Karpas-422 (cell line): ENCODE data around the gene ERMAP. TPM values are rescaled to one million over a fixed set of nuclear protein-coding genes. Genes with fewer than 3 reads are reported as not detected.

Source experiments
- DNase-seq: peaks from one replicate; pipeline ENCODE4 v3.0.0-alpha.2; 2015
- H2AFZ ChIP-seq: fragments of 200-600 bp; sonication (generic); 2 replicates; pipeline ENCODE4 v1.6.1; 2014; ENCODE audit warnings: antibody characterized with exemption, low read length, mixed read lengths
- H3K27ac ChIP-seq: fragments of 200-600 bp; sonication (generic); 2 replicates; pipeline ENCODE4 v1.5.1; 2014; ENCODE audit warnings: mild to moderate bottlenecking, low read length, moderate library complexity
- H3K27me3 ChIP-seq: fragments of 200-600 bp; sonication (generic); 2 replicates; pipeline ENCODE4 v1.6.1; 2014; ENCODE audit warnings: low read length, mixed read lengths
- H3K36me3 ChIP-seq: fragments of 200-600 bp; sonication (generic); 2 replicates; pipeline ENCODE4 v1.6.1; 2014; ENCODE audit warnings: low read length, mixed read lengths; ENCODE audit not compliant: insufficient read depth
- H3K4me1 ChIP-seq: fragments of 200-600 bp; sonication (generic); 2 replicates; pipeline ENCODE4 v1.6.1; 2014; ENCODE audit warnings: mild to moderate bottlenecking, low read length, mixed read lengths
- H3K4me2 ChIP-seq: fragments of 200-600 bp; sonication (generic); 2 replicates; pipeline ENCODE4 v1.6.1; 2014; ENCODE audit warnings: low read length, low read depth, mild to moderate bottlenecking; ENCODE audit not compliant: poor library complexity, severe bottlenecking
- H3K4me3 ChIP-seq: fragments of 200-600 bp; sonication (generic); 2 replicates; pipeline ENCODE4 v1.5.1; 2014; ENCODE audit warnings: mild to moderate bottlenecking, antibody characterized with exemption, low read length, mixed read lengths
- H3K79me2 ChIP-seq: fragments of 200-600 bp; sonication (generic); 2 replicates; pipeline ENCODE4 v1.6.1; 2014; ENCODE audit warnings: mild to moderate bottlenecking, low read length, mixed read lengths
- H3K9ac ChIP-seq: fragments of 200-600 bp; sonication (generic); 2 replicates; pipeline ENCODE4 v1.6.0; 2014; ENCODE audit warnings: low read length
- H3K9me2 ChIP-seq: fragments of 200-600 bp; sonication (generic), shearing (Covaris generic); replicated peaks from 2 replicates; pipeline ENCODE4 v1.6.0; 2014; ENCODE audit warnings: mild to moderate bottlenecking, low read length, moderate library complexity; ENCODE audit not compliant: insufficient read depth
- H3K9me3 ChIP-seq: fragments of 300-700, 200-600 bp; sonication (generic); 2 replicates; pipeline ENCODE4 v1.6.1; 2014; ENCODE audit warnings: low read length, mixed read lengths
- H4K20me1 ChIP-seq: fragments of 200-600 bp; sonication (generic); 2 replicates; pipeline ENCODE4 v1.6.1; 2014; ENCODE audit warnings: mild to moderate bottlenecking, antibody characterized with exemption, low read length, low read depth; ENCODE audit not compliant: insufficient read depth
- total RNA-seq: library from RNA; depleted of rRNA; stranded (reverse); fragments of >200 nt; shearing (Covaris generic); gene quantifications from 2 replicates; pipeline ENCODE4 v1.2.3, GENCODE V29; 2014; ENCODE audit warnings: low replicate concordance

Gene ERMAP
- total RNA-seq, 1 experiment from 2014 or later, result 1.6 TPM

DNA sequence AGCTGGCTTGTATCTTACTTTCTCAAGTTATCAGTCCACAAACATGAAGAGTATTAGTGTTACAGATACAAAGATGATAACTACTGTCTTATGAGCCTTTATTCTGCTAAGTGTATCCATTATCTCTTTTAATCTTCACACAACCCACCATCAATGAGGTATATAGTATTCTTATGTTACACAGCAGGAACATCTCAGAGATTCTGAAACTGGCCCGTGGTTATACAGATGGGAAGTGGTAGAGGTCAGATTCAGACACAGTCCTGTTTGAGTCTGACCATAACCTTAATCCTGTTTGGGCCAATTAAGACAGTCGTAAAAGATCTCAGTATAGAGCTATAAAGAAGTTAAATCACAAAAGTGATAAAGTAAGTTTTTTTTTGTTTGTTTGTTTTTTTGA lies 37.2 kb upstream of the ERMAP start:
- no peak overlapping the region for H3K4me3 ChIP-seq
- no peak for DNase-seq
- no peak overlapping the region for H3K9ac ChIP-seq
- no peaks in the 10 kb centered on the region for H4K20me1 ChIP-seq
- H3K9me2 ChIP-seq, result no peaks in the 10 kb centered on the region
- H3K4me2 ChIP-seq, result no peak overlapping the region
- H3K4me1 ChIP-seq, result no peaks in the 10 kb centered on the region
- H2AFZ ChIP-seq, result no peak overlapping the region
- no peaks in the 10 kb centered on the region; the same call in 1 of the 2 replicates for H3K79me2 ChIP-seq
- no peaks in the 10 kb centered on the region for H3K27me3 ChIP-seq
- H3K27ac ChIP-seq, result no peak overlapping the region
- peaks cover 17% of the 10 kb centered on the region for H3K36me3 ChIP-seq
- H3K9me3 ChIP-seq, result no peaks in the 10 kb centered on the region

DNA sequence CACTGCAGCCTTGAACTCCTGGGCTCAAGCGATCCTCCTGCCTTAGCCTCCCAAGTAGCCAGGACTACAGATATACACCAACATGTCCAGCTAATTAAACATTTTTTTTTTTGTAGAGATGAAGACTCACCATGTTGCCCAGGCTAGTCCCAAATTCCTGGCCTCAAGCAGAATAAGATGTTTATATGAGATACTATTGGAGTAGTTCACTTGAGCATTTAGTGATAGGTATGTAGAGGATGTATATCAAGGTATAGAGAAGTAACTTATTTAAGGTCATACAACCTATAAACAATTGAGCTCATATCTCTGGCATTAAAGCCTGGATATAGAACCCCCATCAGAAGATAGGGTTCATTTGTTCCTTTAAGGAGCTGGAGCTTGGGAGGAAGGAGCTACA lies 36.7 kb upstream of the ERMAP start:
- no peaks in the 10 kb centered on the region for H4K20me1 ChIP-seq
- no peak for DNase-seq
- H3K9me2 ChIP-seq, result no peaks in the 10 kb centered on the region
- no peak overlapping the region for H3K4me3 ChIP-seq
- H3K4me2 ChIP-seq, result no peak overlapping the region
- H3K36me3 ChIP-seq, result peaks cover 15% of the 10 kb centered on the region
- no peak overlapping the region for H3K27ac ChIP-seq
- no peaks in the 10 kb centered on the region; the same call in 1 of the 2 replicates for H3K79me2 ChIP-seq
- no peaks in the 10 kb centered on the region for H3K9me3 ChIP-seq
- H3K4me1 ChIP-seq, result no peaks in the 10 kb centered on the region
- H3K27me3 ChIP-seq, result no peaks in the 10 kb centered on the region
- H3K9ac ChIP-seq, result no peak overlapping the region
- no peak overlapping the region for H2AFZ ChIP-seq

DNA sequence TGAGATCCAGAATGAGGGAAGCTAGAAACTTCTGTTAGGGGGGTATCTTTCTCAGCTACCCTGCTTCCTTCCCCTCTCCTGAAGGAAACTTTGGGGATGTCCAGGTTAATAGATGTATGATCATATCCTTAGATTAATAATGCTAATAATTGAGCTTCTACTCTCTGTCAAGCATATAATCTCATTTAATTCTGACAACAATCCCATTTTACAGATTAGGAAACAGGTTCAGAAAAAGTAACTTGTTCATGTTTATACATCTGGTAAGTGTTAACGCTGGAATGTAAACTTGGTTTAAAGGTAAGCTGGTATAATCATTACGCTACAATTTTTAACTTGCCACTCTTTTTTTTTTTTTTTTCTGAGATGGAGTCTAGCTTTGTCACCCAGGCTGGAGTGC lies 33.8 kb upstream of the ERMAP start:
- Histone ChIP-seq H3K79me2 (no peaks in the 10 kb centered on the region; the same call in 1 of the 2 replicates), H3K9me2 (no peaks in the 10 kb centered on the region), H3K4me2 (no peak overlapping the region), H4K20me1 (no peaks in the 10 kb centered on the region), H3K4me3 (no peak overlapping the region), H3K27ac (no peak overlapping the region), H3K4me1 (no peaks in the 10 kb centered on the region), H3K36me3 (peaks cover 9% of the 10 kb centered on the region), H2AFZ (no peak overlapping the region), H3K27me3 (no peaks in the 10 kb centered on the region), H3K9me3 (no peaks in the 10 kb centered on the region), H3K9ac (no peak overlapping the region)
- DNase-seq, result no peak

DNA sequence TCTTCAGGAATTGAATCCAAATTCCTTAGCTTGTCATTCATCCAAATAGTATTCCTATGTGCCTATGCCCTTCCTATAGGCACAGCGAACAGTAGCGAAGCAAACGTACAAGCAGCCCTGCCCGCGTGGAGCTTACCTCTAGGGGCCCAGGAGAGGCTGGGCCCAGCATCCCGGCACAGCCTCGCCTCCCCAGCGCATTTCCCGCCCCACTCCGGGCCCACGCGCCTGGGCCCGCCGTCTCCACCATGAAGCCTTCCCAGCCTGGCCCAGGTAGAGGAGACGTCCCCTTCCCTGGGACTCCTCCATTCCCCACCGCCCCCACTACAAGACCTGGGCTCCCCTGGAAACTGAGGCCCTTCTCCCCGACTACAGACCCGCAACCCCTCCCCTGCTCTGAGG lies 32.4 kb upstream of the ERMAP start:
- H3K9me3 ChIP-seq, result no peaks in the 10 kb centered on the region
- no peaks in the 10 kb centered on the region for H3K4me1 ChIP-seq
- H3K27me3 ChIP-seq, result no peaks in the 10 kb centered on the region
- no peak for DNase-seq
- H3K79me2 ChIP-seq, result no peaks in the 10 kb centered on the region
- H2AFZ ChIP-seq, result no peak overlapping the region
- no peaks in the 10 kb centered on the region for H4K20me1 ChIP-seq
- no peak overlapping the region for H3K4me2 ChIP-seq
- H3K27ac ChIP-seq, result no peak overlapping the region
- H3K4me3 ChIP-seq, result no peak overlapping the region
- no peak overlapping the region for H3K9ac ChIP-seq
- H3K9me2 ChIP-seq, result no peaks in the 10 kb centered on the region
- peaks cover 4% of the 10 kb centered on the region; the same call in 1 of the 2 replicates for H3K36me3 ChIP-seq

DNA sequence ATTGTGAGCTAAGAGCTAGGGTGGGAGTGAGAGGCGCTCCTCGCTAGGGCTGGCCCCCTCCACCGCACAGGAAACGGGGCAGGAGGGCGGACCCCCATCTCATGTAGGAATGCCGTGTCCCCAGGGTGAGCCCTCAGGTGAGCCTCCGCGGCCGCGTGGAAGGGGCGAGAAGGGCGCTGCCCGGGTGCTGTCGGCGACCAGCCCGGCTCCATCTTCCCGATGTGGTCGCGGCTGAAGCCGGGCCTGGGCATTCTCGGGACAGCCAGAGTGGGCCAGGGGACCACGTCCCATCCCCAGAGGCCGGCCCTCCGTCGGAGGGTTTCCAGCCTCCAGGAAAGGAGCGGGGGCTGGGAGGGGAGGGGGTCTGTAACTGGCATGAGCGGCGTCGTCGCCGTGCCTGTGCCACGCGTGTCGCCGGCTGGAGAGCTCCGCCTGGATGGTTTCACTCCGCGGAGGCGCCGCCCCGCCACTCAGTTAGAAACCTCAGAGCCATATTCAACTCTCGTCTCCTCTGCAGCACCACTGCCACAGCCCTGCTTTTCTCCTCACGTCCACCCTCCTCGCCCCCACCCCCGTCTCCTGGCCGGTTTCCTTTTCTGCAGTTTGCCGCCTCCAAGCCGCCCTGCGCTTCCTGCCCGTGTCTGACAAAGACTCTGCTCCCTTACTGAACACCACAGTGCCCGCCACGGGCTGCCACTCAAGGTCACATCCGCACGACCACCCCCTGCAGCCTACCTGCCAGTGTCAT lies 31.8 kb upstream of the ERMAP start, which contains the start of gene TMEM269:
TMEM269 (plus strand) TSS at position 46 of the 748 bp plus-strand sequence. CDS start 4,903 bp downstream, outside the sequence.
- Histone ChIP-seq H3K4me3 (no peak within 1 kb of the TSS), H3K9me2 (no peaks in the 10 kb centered on the region), H4K20me1 (no peaks in the 10 kb centered on the region), H3K4me2 (no peak within 1 kb of the TSS), H3K36me3 (peaks cover 4% of the 10 kb centered on the region; the same call in 1 of the 2 replicates), H3K27me3 (no peaks in the 10 kb centered on the region), H2AFZ (no peak within 1 kb of the TSS), H3K4me1 (no peaks in the 10 kb centered on the region), H3K79me2 (no peaks in the 10 kb centered on the region), H3K9me3 (no peaks in the 10 kb centered on the region), H3K27ac (no peak within 1 kb of the TSS), H3K9ac (no peak within 1 kb of the TSS)
- no peak for DNase-seq

DNA sequence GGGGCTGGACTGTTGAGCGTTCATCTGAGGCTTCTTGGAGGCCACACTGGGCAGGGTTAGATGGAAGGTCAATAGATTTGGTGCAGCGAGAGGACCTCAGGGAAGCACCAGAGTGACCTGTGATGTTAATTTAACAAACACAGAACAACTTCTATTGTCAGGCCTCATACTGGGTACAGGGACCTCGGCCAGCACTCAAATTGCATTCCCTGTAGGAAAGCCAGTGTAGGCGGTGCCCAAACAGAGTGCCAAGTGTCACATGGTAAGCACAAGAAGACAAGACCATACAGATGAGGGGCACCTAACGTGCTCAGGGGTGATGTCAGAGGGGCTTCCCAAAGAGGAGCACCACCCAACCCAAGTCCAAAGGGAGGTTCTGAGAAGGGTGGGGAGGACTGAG lies 30.8 kb upstream of the ERMAP start:
- DNase-seq, result no peak
- Histone ChIP-seq H3K27me3 (no peaks in the 10 kb centered on the region), H3K36me3 (no peaks in the 10 kb centered on the region), H3K79me2 (no peaks in the 10 kb centered on the region), H3K9me2 (no peaks in the 10 kb centered on the region), H4K20me1 (no peaks in the 10 kb centered on the region), H3K9ac (no peak overlapping the region), H3K4me2 (no peak overlapping the region), H3K4me3 (no peak overlapping the region), H3K9me3 (no peaks in the 10 kb centered on the region), H2AFZ (no peak overlapping the region), H3K27ac (no peak overlapping the region), H3K4me1 (no peaks in the 10 kb centered on the region)

DNA sequence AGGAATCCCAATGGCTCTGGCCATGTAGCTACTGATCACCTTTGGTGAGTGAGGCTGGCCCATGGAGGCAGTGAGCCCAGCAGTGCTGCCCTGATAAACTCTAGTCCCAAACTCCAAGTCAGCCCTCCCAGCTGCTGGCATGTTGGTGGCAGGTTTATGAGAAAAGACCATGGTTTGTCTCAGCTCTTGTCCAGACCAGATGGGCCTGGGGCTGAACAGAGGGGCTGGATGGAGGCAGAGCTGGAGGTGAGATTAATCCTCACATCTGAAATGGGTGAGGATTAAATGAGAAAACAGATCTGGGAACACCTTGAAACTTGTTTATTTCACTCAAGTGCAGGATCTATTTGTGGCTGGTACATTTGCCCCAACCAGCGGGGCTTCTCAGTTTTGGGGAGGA lies 28.9 kb upstream of the ERMAP start:
- no peak for DNase-seq
- no peaks in the 10 kb centered on the region for H3K36me3 ChIP-seq
- H3K9ac ChIP-seq, result no peak overlapping the region
- no peaks in the 10 kb centered on the region for H3K4me1 ChIP-seq
- H3K79me2 ChIP-seq, result no peaks in the 10 kb centered on the region
- H2AFZ ChIP-seq, result no peak overlapping the region
- no peak overlapping the region for H3K27ac ChIP-seq
- no peaks in the 10 kb centered on the region for H3K9me2 ChIP-seq
- no peaks in the 10 kb centered on the region for H3K27me3 ChIP-seq
- H3K4me3 ChIP-seq, result no peak overlapping the region
- H3K4me2 ChIP-seq, result no peak overlapping the region
- H4K20me1 ChIP-seq, result no peaks in the 10 kb centered on the region
- no peaks in the 10 kb centered on the region for H3K9me3 ChIP-seq

DNA sequence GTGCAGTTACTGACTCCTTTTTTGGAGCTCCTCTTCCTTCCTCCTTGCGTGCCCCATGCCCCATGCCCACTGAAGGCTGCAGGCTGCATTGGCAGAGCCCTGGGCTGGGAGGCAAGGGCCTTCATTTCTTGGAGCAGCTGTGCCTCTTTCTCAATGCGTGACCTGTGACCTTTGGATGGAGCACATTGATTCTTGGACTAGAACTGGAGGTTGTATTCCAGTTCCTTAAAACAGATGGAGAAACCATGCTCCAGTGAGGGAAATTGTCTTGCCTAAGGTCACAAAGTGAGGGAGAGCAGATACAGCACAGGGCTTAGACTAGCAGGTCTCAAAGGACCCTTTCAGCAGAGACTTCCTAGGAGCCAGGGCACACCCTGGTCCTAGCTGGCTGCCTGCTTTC lies 23.1 kb upstream of the ERMAP start:
- Histone ChIP-seq H3K36me3 (no peaks in the 10 kb centered on the region), H3K4me2 (no peak overlapping the region), H3K79me2 (no peaks in the 10 kb centered on the region), H3K27ac (no peak overlapping the region), H2AFZ (no peak overlapping the region), H3K9me2 (no peaks in the 10 kb centered on the region), H3K4me3 (no peak overlapping the region), H3K4me1 (no peaks in the 10 kb centered on the region), H3K9ac (no peak overlapping the region), H3K27me3 (no peaks in the 10 kb centered on the region), H4K20me1 (no peaks in the 10 kb centered on the region), H3K9me3 (no peaks in the 10 kb centered on the region)
- DNase-seq, result no peak
